BJ (cell line): ENCODE measurements around the gene DNAH6. TPM values are rescaled to one million over a fixed set of nuclear protein-coding genes. Genes with fewer than 3 reads are reported as not detected.
"Not testable (repeated sequence)": the region's sequence is repeated elsewhere in the genome, so short reads cannot be mapped to it uniquely, and the experiment has no call there.

Experiments used
- CTCF ChIA-PET: fragments of 350-600 bp; formaldehyde crosslinking; extraction: SDS; loops from one replicate; lab custom pipeline; 2021; ENCODE audit warnings: antibody characterized with exemption, inconsistent platforms; lab: Yijun Ruan, JAX
- POLR2A ChIA-PET: fragments of 300-600 bp; sonication (Branson Sonifier 250); formaldehyde crosslinking; extraction: SDS; loops from one replicate; lab custom pipeline; 2021; ENCODE audit warnings: antibody characterized with exemption; lab: Charles Lee
- DNase-seq: peaks from one replicate; pipeline ENCODE4 v3.0.0-alpha.2; 2011; ENCODE audit warnings: low read depth
- H3K27me3 ChIP-seq: 2 replicates; pipeline ENCODE4 v1.6.0; 2011; ENCODE audit warnings: low read length; ENCODE audit not compliant: control insufficient read depth, insufficient read depth
- H3K36me3 ChIP-seq: 2 replicates; pipeline ENCODE4 v1.5.1; 2011; ENCODE audit warnings: low read length; ENCODE audit not compliant: control insufficient read depth, insufficient read depth
- H3K4me3 ChIP-seq: 2 replicates; pipeline ENCODE4 v1.5.1; 2011; ENCODE audit warnings: low read depth, mild to moderate bottlenecking, control low read depth, low read length
- polyA plus RNA-seq: library from polyadenylated mRNA; depleted of rRNA; stranded (reverse); fragments of >200 nt; gene quantifications from 2 replicates; pipeline ENCODE4 v1.2.3, GENCODE V29; 2011
- TF ChIP-seq, protein P1 (sequence below): IDR thresholded peaks from 2 replicates; pipeline ENCODE4 v1.5.1; 2011; ENCODE audit warnings: low read depth, mild to moderate bottlenecking, control low read depth, inconsistent platforms, low read length, moderate library complexity; ENCODE audit not compliant: insufficient read depth

The DNAH6 gene
- polyA plus RNA-seq, 1 experiment = 0.01 TPM

DNA sequence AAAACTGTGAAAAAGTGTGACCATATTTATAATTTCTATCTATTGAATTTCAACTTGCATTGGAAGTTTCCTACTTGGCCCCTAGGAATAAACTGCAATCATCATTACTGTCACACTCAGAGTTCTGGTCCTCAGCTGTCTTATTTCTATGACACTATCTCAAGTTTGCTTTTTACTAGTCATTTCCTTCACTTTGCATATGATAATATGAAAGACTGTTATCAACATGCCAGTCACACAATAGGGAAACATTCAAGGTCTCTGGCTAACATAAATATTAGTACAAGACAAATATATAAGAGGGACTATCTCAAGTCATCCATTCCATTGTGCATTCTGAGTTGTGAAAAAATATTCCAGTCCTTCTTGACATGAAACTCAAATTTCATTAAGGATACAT is 28.7 kb downstream of the DNAH6 start:
- H3K27me3 ChIP-seq = no peaks in the 10 kb centered on the region
- H3K36me3 ChIP-seq = no peaks in the 10 kb centered on the region
- ChIA-PET POLR2A (no interaction called here), CTCF (no interaction called here)
- TF ChIP-seq, protein P1, sequence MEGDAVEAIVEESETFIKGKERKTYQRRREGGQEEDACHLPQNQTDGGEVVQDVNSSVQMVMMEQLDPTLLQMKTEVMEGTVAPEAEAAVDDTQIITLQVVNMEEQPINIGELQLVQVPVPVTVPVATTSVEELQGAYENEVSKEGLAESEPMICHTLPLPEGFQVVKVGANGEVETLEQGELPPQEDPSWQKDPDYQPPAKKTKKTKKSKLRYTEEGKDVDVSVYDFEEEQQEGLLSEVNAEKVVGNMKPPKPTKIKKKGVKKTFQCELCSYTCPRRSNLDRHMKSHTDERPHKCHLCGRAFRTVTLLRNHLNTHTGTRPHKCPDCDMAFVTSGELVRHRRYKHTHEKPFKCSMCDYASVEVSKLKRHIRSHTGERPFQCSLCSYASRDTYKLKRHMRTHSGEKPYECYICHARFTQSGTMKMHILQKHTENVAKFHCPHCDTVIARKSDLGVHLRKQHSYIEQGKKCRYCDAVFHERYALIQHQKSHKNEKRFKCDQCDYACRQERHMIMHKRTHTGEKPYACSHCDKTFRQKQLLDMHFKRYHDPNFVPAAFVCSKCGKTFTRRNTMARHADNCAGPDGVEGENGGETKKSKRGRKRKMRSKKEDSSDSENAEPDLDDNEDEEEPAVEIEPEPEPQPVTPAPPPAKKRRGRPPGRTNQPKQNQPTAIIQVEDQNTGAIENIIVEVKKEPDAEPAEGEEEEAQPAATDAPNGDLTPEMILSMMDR = no peak
- DNase-seq = no peak
- no peak overlapping the region for H3K4me3 ChIP-seq

DNA sequence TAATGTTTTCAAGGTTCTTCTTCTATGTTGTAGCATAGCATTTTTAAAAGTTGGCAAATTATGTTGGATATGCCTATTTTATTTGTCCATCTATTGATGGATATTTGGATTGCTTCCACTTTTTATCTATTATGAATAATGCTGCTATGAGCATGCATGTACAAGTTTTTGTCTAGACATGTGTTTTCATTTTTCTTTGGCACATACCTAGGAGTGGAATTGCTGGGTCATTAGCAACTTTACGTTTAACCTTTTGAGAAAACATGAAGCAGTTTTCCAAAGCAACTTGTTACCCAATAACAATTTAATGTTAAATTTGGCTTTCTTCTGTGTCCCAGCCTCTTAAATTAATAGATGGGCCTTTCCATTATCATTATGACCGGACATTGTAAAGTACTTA is 30.3 kb downstream of the DNAH6 start:
- Histone ChIP-seq H3K27me3 (no peaks in the 10 kb centered on the region), H3K36me3 (no peaks in the 10 kb centered on the region), H3K4me3 (no peak overlapping the region)
- TF ChIP-seq, protein P1 = no peak
- ChIA-PET CTCF (interaction anchor here (0.6 kb wide), 1 partner anchor 321 kb away, joined by 3 read pairs; no protein-coding TSS in a partner anchor), POLR2A (no interaction called here)
- no peak for DNase-seq

DNA sequence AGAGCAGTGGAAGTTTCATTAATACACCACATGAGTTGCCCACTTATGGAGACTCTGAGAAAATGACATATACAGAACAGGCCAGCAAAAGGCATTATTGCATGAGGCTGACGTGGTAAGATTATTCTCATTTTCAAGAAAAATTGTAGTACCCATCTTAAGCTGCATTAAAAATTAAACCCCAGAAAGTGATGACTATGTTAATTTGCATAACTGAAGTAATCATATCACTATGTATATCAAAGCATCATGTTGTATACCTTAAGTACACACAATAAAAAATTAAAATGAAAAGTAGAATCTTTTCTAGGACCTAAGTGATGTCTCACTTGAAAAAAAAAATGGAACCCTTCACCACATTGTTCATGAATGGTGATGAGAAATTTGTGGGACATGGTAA is 32.0 kb downstream of the DNAH6 start:
- no peak for DNase-seq
- H3K36me3 ChIP-seq = no peaks in the 10 kb centered on the region
- CTCF ChIA-PET = interaction anchor here (1.8 kb wide), 1 partner anchor 14 kb away, joined by 4 read pairs; no protein-coding TSS in a partner anchor
- TF ChIP-seq, protein P1 = no peak
- POLR2A ChIA-PET = no interaction called here
- no peaks in the 10 kb centered on the region for H3K27me3 ChIP-seq
- H3K4me3 ChIP-seq = no peak overlapping the region

DNA sequence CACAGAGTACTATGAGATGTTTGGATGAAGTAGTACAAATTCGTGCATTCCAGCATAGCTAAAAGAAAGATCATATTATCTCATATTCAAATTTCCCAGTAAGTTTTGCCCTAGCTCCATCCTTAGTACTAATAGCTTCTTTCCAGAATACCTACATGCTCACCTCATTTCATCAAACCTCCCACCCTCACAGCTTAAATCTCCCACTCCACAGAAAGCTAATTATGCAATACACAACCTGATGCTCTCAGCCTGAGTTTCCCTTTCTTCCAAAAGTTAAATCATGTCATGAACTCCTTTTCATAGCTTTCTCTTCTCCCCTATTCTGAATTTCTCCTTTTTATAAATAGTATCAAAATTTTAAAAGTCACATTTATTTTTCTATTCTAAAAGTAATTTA is 34.6 kb downstream of the DNAH6 start:
- ChIA-PET POLR2A (no interaction called here), CTCF (no interaction called here)
- no peaks in the 10 kb centered on the region for H3K36me3 ChIP-seq
- TF ChIP-seq, protein P1 = no peak
- DNase-seq = no peak
- no peaks in the 10 kb centered on the region for H3K27me3 ChIP-seq
- H3K4me3 ChIP-seq = no peak overlapping the region

DNA sequence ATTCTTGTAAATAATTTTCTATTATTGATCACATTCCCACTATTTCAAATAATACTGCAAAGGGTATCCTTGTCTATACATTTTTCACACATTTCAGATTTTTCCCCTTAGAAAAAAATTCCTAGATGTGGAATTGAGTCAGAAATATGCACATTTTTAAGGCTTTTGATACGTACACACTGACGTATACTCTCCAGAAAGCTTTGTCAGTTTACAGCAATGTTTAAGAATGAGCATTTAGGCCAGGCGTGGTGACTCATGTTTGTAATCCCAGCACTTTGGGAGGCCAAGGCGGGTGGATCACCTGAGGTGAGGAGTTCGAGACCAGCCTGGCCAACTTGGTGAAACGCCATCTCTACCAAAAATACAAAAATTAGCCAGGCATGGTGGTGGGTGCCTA is 35.2 kb downstream of the DNAH6 start:
- not testable (repeated sequence) for DNase-seq

DNA sequence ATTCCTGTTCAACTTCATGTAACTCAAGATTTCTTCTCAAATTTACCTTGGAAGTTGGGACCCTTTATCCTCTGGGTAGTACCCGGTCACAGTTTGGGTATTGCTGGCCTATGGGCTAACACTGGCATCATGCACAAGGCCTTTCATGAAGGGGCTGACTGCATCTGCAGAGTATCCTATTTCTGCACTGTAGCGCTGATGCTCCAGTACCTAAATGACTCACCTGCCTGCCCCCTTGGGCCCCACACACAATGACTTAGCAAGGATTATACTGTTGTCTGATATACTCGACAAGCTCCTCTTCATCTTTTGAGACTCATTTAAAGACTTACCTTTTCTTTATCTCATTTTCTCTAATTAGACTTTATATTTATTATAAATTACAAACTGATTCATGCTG is 39.9 kb downstream of the DNAH6 start:
- Histone ChIP-seq H3K27me3 (no peaks in the 10 kb centered on the region), H3K36me3 (no peaks in the 10 kb centered on the region), H3K4me3 (no peak overlapping the region)
- DNase-seq = no peak
- CTCF ChIA-PET = no interaction called here
- POLR2A ChIA-PET = no interaction called here
- TF ChIP-seq, protein P1 = no peak

More for the DNA sequence above, 35.2 kb downstream of the DNAH6 start:
- H3K4me3 ChIP-seq, H3K27me3 ChIP-seq, CTCF ChIA-PET, POLR2A ChIA-PET, H3K36me3 ChIP-seq: not testable (repeated sequence)
